HEK293 (cell line): ENCODE measurements around the gene FIBCD1.

Source experiments
- TCF7L2 ChIP-seq: IDR thresholded peaks from 2 replicates; pipeline ENCODE4 v1.6.1; 2011; ENCODE audit warnings: low read depth, mild to moderate bottlenecking, inconsistent platforms, low read length, moderate library complexity, borderline replicate concordance
- YY1 ChIP-seq: fragments of 450-650 bp; formaldehyde crosslinking; IDR thresholded peaks from 2 replicates; pipeline ENCODE4 v1.5.1; 2018; ENCODE audit warnings: missing biosample characterization, missing genetic modification characterization
- ZBTB20 ChIP-seq: fragments of 450-650 bp; formaldehyde crosslinking; IDR thresholded peaks from 2 replicates; pipeline ENCODE4 v1.5.1; 2016; ENCODE audit warnings: missing biosample characterization, missing genetic modification characterization
- ZNF211 ChIP-seq: fragments of 450-650 bp; formaldehyde crosslinking; IDR thresholded peaks from 2 replicates; pipeline ENCODE4 v1.5.1; 2016; ENCODE audit warnings: low read depth, missing biosample characterization, missing genetic modification characterization
- ZNF416 ChIP-seq: fragments of 450-650 bp; formaldehyde crosslinking; IDR thresholded peaks from 2 replicates; pipeline ENCODE4 v1.5.1; 2016; ENCODE audit warnings: missing biosample characterization, missing genetic modification characterization
- ZNF558 ChIP-seq: fragments of 450-650 bp; formaldehyde crosslinking; IDR thresholded peaks from 2 replicates; pipeline ENCODE4 v1.5.1; 2016; ENCODE audit warnings: missing biosample characterization, missing genetic modification characterization
- TF ChIP-seq, protein P1 (sequence below): fragments of 450-650 bp; formaldehyde crosslinking; IDR thresholded peaks from 2 replicates; pipeline ENCODE4 v1.5.1; 2016; ENCODE audit warnings: missing biosample characterization, missing genetic modification characterization
- TF ChIP-seq, protein P2 (sequence below): fragments of 450-650 bp; formaldehyde crosslinking; IDR thresholded peaks from 2 replicates; pipeline ENCODE4 v1.5.1; 2016; ENCODE audit warnings: missing biosample characterization, missing genetic modification characterization
- TF ChIP-seq, protein P3 (sequence below): fragments of 450-650 bp; formaldehyde crosslinking; IDR thresholded peaks from 2 replicates; pipeline ENCODE4 v1.5.1; 2017; ENCODE audit warnings: missing biosample characterization, mild to moderate bottlenecking, missing genetic modification characterization, moderate library complexity
- TF ChIP-seq, protein P4 (sequence below): fragments of 450-650 bp; formaldehyde crosslinking; IDR thresholded peaks from 2 replicates; pipeline ENCODE4 v1.5.1; 2016; ENCODE audit warnings: missing biosample characterization, missing genetic modification characterization
- TF ChIP-seq, protein P5 (sequence below): fragments of 450-650 bp; formaldehyde crosslinking; IDR thresholded peaks from 2 replicates; pipeline ENCODE4 v1.5.1; 2016; ENCODE audit warnings: missing biosample characterization, missing genetic modification characterization

DNA sequence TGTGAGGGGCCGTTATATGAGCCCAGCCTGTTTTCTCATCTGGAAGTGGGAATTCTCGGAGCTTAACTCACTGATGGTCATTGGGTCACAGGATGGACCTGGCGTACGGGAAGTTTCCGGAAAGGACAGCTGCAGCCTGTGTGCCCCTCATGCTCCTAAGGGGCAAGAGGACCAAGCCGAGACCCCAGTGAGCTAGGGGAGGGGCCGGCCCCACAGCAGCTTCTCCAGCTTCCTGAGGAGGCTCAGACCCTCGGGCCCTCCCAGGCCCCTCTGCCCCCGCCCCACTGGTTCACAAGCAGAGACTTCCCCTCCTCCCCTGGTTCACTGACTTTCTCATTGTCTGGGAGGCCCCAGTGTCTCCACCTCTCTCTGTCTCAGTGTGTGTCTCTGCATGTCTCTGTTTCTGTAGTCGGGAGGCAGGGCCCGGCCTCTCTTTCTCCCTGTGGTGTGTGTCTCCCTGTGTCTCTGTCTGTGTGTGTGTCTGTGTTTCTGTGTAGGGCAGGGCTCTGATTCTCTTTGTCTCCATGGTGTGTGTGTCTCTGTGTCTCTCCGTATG lies 32.3 kb upstream of the FIBCD1 start:
- TF ChIP-seq ZNF558 (tag by site-specific recombination): no peak
- TF ChIP-seq ZNF211 (tag by site-specific recombination): no peak
- TF ChIP-seq, protein P1, sequence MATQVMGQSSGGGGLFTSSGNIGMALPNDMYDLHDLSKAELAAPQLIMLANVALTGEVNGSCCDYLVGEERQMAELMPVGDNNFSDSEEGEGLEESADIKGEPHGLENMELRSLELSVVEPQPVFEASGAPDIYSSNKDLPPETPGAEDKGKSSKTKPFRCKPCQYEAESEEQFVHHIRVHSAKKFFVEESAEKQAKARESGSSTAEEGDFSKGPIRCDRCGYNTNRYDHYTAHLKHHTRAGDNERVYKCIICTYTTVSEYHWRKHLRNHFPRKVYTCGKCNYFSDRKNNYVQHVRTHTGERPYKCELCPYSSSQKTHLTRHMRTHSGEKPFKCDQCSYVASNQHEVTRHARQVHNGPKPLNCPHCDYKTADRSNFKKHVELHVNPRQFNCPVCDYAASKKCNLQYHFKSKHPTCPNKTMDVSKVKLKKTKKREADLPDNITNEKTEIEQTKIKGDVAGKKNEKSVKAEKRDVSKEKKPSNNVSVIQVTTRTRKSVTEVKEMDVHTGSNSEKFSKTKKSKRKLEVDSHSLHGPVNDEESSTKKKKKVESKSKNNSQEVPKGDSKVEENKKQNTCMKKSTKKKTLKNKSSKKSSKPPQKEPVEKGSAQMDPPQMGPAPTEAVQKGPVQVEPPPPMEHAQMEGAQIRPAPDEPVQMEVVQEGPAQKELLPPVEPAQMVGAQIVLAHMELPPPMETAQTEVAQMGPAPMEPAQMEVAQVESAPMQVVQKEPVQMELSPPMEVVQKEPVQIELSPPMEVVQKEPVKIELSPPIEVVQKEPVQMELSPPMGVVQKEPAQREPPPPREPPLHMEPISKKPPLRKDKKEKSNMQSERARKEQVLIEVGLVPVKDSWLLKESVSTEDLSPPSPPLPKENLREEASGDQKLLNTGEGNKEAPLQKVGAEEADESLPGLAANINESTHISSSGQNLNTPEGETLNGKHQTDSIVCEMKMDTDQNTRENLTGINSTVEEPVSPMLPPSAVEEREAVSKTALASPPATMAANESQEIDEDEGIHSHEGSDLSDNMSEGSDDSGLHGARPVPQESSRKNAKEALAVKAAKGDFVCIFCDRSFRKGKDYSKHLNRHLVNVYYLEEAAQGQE: no peak
- TF ChIP-seq, protein P2, sequence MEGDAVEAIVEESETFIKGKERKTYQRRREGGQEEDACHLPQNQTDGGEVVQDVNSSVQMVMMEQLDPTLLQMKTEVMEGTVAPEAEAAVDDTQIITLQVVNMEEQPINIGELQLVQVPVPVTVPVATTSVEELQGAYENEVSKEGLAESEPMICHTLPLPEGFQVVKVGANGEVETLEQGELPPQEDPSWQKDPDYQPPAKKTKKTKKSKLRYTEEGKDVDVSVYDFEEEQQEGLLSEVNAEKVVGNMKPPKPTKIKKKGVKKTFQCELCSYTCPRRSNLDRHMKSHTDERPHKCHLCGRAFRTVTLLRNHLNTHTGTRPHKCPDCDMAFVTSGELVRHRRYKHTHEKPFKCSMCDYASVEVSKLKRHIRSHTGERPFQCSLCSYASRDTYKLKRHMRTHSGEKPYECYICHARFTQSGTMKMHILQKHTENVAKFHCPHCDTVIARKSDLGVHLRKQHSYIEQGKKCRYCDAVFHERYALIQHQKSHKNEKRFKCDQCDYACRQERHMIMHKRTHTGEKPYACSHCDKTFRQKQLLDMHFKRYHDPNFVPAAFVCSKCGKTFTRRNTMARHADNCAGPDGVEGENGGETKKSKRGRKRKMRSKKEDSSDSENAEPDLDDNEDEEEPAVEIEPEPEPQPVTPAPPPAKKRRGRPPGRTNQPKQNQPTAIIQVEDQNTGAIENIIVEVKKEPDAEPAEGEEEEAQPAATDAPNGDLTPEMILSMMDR (tag by site-specific recombination): no peak
- no peak for TF ChIP-seq TCF7L2
- no peak for TF ChIP-seq ZBTB20
- TF ChIP-seq, protein P3, sequence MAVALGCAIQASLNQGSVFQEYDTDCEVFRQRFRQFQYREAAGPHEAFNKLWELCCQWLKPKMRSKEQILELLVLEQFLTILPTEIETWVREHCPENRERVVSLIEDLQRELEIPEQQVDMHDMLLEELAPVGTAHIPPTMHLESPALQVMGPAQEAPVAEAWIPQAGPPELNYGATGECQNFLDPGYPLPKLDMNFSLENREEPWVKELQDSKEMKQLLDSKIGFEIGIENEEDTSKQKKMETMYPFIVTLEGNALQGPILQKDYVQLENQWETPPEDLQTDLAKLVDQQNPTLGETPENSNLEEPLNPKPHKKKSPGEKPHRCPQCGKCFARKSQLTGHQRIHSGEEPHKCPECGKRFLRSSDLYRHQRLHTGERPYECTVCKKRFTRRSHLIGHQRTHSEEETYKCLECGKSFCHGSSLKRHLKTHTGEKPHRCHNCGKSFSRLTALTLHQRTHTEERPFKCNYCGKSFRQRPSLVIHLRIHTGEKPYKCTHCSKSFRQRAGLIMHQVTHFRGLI: no peak
- TF ChIP-seq YY1 (tag by site-specific recombination): no peak
- TF ChIP-seq, protein P4, sequence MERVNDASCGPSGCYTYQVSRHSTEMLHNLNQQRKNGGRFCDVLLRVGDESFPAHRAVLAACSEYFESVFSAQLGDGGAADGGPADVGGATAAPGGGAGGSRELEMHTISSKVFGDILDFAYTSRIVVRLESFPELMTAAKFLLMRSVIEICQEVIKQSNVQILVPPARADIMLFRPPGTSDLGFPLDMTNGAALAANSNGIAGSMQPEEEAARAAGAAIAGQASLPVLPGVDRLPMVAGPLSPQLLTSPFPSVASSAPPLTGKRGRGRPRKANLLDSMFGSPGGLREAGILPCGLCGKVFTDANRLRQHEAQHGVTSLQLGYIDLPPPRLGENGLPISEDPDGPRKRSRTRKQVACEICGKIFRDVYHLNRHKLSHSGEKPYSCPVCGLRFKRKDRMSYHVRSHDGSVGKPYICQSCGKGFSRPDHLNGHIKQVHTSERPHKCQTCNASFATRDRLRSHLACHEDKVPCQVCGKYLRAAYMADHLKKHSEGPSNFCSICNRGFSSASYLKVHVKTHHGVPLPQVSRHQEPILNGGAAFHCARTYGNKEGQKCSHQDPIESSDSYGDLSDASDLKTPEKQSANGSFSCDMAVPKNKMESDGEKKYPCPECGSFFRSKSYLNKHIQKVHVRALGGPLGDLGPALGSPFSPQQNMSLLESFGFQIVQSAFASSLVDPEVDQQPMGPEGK (tag by site-specific recombination): no peak
- TF ChIP-seq ZNF416 (tag by site-specific recombination): no peak
- TF ChIP-seq, protein P5, sequence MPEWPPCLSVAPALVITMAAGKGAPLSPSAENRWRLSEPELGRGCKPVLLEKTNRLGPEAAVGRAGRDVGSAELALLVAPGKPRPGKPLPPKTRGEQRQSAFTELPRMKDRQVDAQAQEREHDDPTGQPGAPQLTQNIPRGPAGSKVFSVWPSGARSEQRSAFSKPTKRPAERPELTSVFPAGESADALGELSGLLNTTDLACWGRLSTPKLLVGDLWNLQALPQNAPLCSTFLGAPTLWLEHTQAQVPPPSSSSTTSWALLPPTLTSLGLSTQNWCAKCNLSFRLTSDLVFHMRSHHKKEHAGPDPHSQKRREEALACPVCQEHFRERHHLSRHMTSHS (tag by site-specific recombination): no peak
